ENCODE data around the gene RAP1A. TPM values are rescaled to one million over a fixed set of nuclear protein-coding genes. Genes with fewer than 3 reads are reported as not detected.

RAP1A gene
- polyA plus RNA-seq, 3 donors: 41.2 to 79.1 (median 75.3) TPM

- no peaks in the 10 kb centered on the region for H3K27me3 ChIP-seq (ENCODE audit: control insufficient read depth in 2 of 2, insufficient read depth in 2 of 2, low read length in 2 of 2)
- peaks cover 99% of the 10 kb centered on the region for H3K79me2 ChIP-seq (ENCODE audit: insufficient read depth, low read length)
- no peak overlapping the region for H3K4me3 ChIP-seq (replicated peaks in 1 of 3; ENCODE audit: low read depth in 2 of 3, low read length in 3 of 3)
- Mint-ChIP-seq H3K4me3 (no peak overlapping the region), H3K27me3 (ENCODE audit: low read depth in 3 of 3) (peaks cover 0 to 1% (median 0%) of the 10 kb centered on the region in 3 donors), H3K27ac (no peak overlapping the region), H3K4me1 (peaks cover 39% of the 10 kb centered on the region), H3K9me3 (no peaks in the 10 kb centered on the region), H3K36me3 (peaks cover 11 to 15% of the 10 kb centered on the region in 2 donors)
- intact Hi-C loops (cut with micrococcal nuclease): loop anchor here in 1 of 2 donors (10.0 kb wide), 1 partner anchor 165 kb away; no protein-coding TSS in a partner anchor
- H3K9me3 ChIP-seq (replicated peaks in 1 of 2; ENCODE audit: control insufficient read depth in 1 of 2, insufficient read depth in 1 of 2, low read length in 2 of 2): no peaks in the 10 kb centered on the region
- peaks cover 100% of the 10 kb centered on the region for H4K20me1 ChIP-seq (ENCODE audit: insufficient read depth, low read length)
- TF ChIP-seq CTCF (IDR thresholded peaks at IDR 0.05): no peak
- peaks cover 5 to 15% of the 10 kb centered on the region in 2 donors for H3K36me3 ChIP-seq (replicated peaks in 1 of 2; ENCODE audit: control insufficient read depth in 1 of 2, insufficient read depth in 2 of 2, low read length in 2 of 2)
- no peak for DNase-seq
- H3K4me2 ChIP-seq (replicated peaks; ENCODE audit: extremely low read depth, low read length, poor library complexity, severe bottlenecking): no peak overlapping the region
- peaks cover 9 to 17% of the 10 kb centered on the region in 2 donors for H3K4me1 ChIP-seq (ENCODE audit: control insufficient read depth in 1 of 2, insufficient read depth in 2 of 2, low read length in 2 of 2)
- peak overlapping the region in 1 of 2 donors; percentile 54 for H3K27ac ChIP-seq (ENCODE audit: low read depth in 1 of 2, low read length in 2 of 2)
- H2AFZ ChIP-seq (ENCODE audit: insufficient read depth, low read depth, low read length, poor library complexity, severe bottlenecking): no peak overlapping the region
- no peak overlapping the region for H3K9ac ChIP-seq (ENCODE audit: insufficient read depth, low read length, poor library complexity, severe bottlenecking)
- WGBS (ENCODE audit: insufficient coverage): no CpG with 5 or more reads among the region's 1 CpG
These were observed 30.1 kb downstream of the RAP1A start for GRCh38 chr1:111649648-111650047.

GRCh38 chr1:111653709-111654108 lies 34.1 kb downstream of the RAP1A start:
- no peak for TF ChIP-seq CTCF (IDR thresholded peaks at IDR 0.05)
- Histone ChIP-seq H3K27ac (ENCODE audit: low read depth in 1 of 2, low read length in 2 of 2) (peak overlapping the region in 1 of 2 donors; percentile 50), H2AFZ (ENCODE audit: insufficient read depth, low read depth, low read length, poor library complexity, severe bottlenecking) (no peak overlapping the region), H4K20me1 (ENCODE audit: insufficient read depth, low read length) (peaks cover 100% of the 10 kb centered on the region), H3K4me2 (replicated peaks; ENCODE audit: extremely low read depth, low read length, poor library complexity, severe bottlenecking) (peak overlapping the region; percentile 1), H3K9me3 (replicated peaks in 1 of 2; ENCODE audit: control insufficient read depth in 1 of 2, insufficient read depth in 1 of 2, low read length in 2 of 2) (no peaks in the 10 kb centered on the region), H3K27me3 (ENCODE audit: control insufficient read depth in 2 of 2, insufficient read depth in 2 of 2, low read length in 2 of 2) (no peaks in the 10 kb centered on the region), H3K9ac (ENCODE audit: insufficient read depth, low read length, poor library complexity, severe bottlenecking) (no peak overlapping the region), H3K4me3 (replicated peaks in 1 of 3; ENCODE audit: low read depth in 2 of 3, low read length in 3 of 3) (no peak overlapping the region), H3K79me2 (ENCODE audit: insufficient read depth, low read length) (peaks cover 99% of the 10 kb centered on the region), H3K36me3 (replicated peaks in 1 of 2; ENCODE audit: control insufficient read depth in 1 of 2, insufficient read depth in 2 of 2, low read length in 2 of 2) (peaks cover 3 to 7% of the 10 kb centered on the region in 2 donors), H3K4me1 (ENCODE audit: control insufficient read depth in 1 of 2, insufficient read depth in 2 of 2, low read length in 2 of 2) (peaks cover 25 to 38% of the 10 kb centered on the region in 2 donors)
- Mint-ChIP-seq H3K36me3 (peaks cover 7 to 11% of the 10 kb centered on the region in 2 donors), H3K27me3 (ENCODE audit: low read depth in 3 of 3) (no peaks in the 10 kb centered on the region), H3K4me1 (peaks cover 42% of the 10 kb centered on the region), H3K9me3 (peaks cover 0 to 2% (median 0%) of the 10 kb centered on the region in 7 donors), H3K27ac (peak overlapping the region in 6 of 7 donors; percentile 40 to 76 (median 56)), H3K4me3 (no peak overlapping the region)
- no CpG with 5 or more reads among the region's 1 CpG for WGBS (ENCODE audit: insufficient coverage)
- intact Hi-C loops (cut with micrococcal nuclease): loop anchor here in 1 of 2 donors (10.0 kb wide), 1 partner anchor 169 kb away; no protein-coding TSS in a partner anchor
- peak in 2 of 3 donors; percentile 16 to 32 for DNase-seq

Measured in CD14-positive monocyte (primary cell).